Tibial nerve (tissue), 4 donors: Measurements from ENCODE around the gene NEK11. TPM values are rescaled to one million over a fixed set of nuclear protein-coding genes. Genes with fewer than 3 reads are reported as not detected.

Source experiments
- DNase-seq, 2 donors: peaks; one replicate each; pipeline ENCODE4 v3.0.0-alpha.2; 2019; ENCODE audit warnings: low spot score in 2 of 2
- H3K27ac ChIP-seq, 4 donors: fragments of 200-600 bp; sonication (generic) in 3 of 4; one replicate each; pipeline ENCODE4 v1.5.1; 2017 to 2019; ENCODE audit warnings: mild to moderate bottlenecking in 1 of 4
- H3K27me3 ChIP-seq, 2 donors: fragments of 200-600 bp; sonication (generic) in 1 of 2; one replicate each; pipeline versions ENCODE4 v1.5.1 to v1.6.0; 2017 to 2019
- H3K36me3 ChIP-seq, 3 donors: fragments of 200-600 bp; sonication (generic); one replicate each; pipeline ENCODE4 v1.5.1; 2018 to 2019
- H3K4me1 ChIP-seq, 4 donors: fragments of 200-600 bp; sonication (generic) in 3 of 4; one replicate each; pipeline ENCODE4 v1.5.1; 2017 to 2019
- H3K4me3 ChIP-seq, 4 donors: fragments of 200-600 bp; sonication (generic) in 3 of 4; one replicate each; pipeline ENCODE4 v1.5.1; 2017 to 2019; ENCODE audit warnings: mild to moderate bottlenecking in 1 of 4, moderate library complexity in 1 of 4
- H3K9me3 ChIP-seq, 4 donors: fragments of 200-600 bp; sonication (generic) in 3 of 4; one replicate each; pipeline ENCODE4 v1.5.1; 2017 to 2019
- EP300 ChIP-seq, 2 donors: sonication (generic); formaldehyde crosslinking; IDR thresholded peaks; one replicate each; pipeline ENCODE4 v1.6.1; 2017; ENCODE audit warnings: antibody characterized with exemption in 2 of 2, mild to moderate bottlenecking in 1 of 2
- POLR2A ChIP-seq, 2 donors: fragments of 450-650 bp; IDR thresholded peaks; one replicate each; pipeline ENCODE4 v1.6.1; 2017; ENCODE audit warnings: antibody characterized with exemption in 2 of 2, mild to moderate bottlenecking in 2 of 2, moderate library complexity in 2 of 2
- WGBS, 2 donors: methylation state at CpG; one replicate each; pipeline ENCODE4 v1.1.5; 2018; 5-methylcytosine and 5-hydroxymethylcytosine counted together
- total RNA-seq, 4 donors: library from RNA; depleted of rRNA; stranded (reverse); fragments of >200 nt; gene quantifications; one replicate each; pipeline ENCODE4 v1.1.0, GENCODE V29; 2016
- TF ChIP-seq, protein P1 (sequence below), 5 experiments: fragments of 200-600 bp in 3 of 5; fragments of 450-650 bp in 2 of 5; sonication (generic) in 3 of 5; IDR thresholded peaks; one replicate each; pipeline ENCODE4 v1.5.1; 2016 to 2019; ENCODE audit warnings: antibody characterized with exemption in 5 of 5, mild to moderate bottlenecking in 3 of 5, moderate library complexity in 2 of 5

The NEK11 gene
- total RNA-seq, 4 donors from 2014 or later, result 7.0 to 32.8 (median 15.3) TPM

DNA sequence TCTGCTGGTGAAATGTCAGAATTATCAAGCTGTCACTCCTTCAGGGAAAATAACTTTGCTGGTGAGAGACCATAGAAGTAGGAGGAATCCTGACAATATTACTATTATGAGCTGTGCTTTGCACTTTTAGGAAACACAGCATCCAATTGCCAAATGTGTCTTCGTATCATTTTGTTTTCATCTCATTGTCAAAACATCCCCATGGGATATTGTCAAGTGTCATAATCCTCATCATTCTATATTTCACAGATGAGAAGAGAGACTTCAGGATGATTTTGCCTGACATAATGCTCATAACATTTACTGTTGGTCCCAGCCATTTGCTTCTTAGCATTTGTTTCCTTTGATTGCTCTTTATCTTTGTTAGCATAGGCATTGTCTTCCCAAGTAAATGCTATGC lies 234.4 kb downstream of the NEK11 start:
- no peak overlapping the region for H3K27ac ChIP-seq
- H3K4me3 ChIP-seq, result no peak overlapping the region
- H3K36me3 ChIP-seq, result peaks cover 0 to 21% (median 0%) of the 10 kb centered on the region in 3 donors
- no peaks in the 10 kb centered on the region for H3K4me1 ChIP-seq
- H3K27me3 ChIP-seq, result no peaks in the 10 kb centered on the region
- TF ChIP-seq, protein P1, sequence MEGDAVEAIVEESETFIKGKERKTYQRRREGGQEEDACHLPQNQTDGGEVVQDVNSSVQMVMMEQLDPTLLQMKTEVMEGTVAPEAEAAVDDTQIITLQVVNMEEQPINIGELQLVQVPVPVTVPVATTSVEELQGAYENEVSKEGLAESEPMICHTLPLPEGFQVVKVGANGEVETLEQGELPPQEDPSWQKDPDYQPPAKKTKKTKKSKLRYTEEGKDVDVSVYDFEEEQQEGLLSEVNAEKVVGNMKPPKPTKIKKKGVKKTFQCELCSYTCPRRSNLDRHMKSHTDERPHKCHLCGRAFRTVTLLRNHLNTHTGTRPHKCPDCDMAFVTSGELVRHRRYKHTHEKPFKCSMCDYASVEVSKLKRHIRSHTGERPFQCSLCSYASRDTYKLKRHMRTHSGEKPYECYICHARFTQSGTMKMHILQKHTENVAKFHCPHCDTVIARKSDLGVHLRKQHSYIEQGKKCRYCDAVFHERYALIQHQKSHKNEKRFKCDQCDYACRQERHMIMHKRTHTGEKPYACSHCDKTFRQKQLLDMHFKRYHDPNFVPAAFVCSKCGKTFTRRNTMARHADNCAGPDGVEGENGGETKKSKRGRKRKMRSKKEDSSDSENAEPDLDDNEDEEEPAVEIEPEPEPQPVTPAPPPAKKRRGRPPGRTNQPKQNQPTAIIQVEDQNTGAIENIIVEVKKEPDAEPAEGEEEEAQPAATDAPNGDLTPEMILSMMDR (IDR thresholded peaks at IDR 0.05), result no peak
- peaks cover 0 to 34% (median 0%) of the 10 kb centered on the region in 4 donors for H3K9me3 ChIP-seq
- WGBS, 2 donors, result 76 to 84% methylated on average over 1 of the region's 1 CpG
- DNase-seq, result no peak

DNA sequence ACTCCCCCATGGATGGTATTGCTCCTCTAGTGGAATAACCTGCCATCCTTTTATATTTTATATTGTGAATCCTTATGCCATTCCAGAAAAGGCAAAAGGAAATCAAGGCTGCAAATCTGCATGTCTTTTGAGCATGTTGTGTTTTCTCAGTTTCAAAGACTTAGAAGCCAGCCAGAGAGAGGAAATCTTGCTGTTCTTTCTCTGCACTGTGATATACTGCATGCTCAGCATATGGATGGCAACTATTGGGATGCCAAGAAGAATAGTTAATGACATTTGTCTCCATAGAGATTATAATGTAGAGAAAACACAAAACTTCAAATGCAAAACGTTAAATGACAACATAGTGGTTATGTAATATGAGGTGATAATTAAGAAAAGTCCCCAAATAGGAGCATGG lies 248.9 kb downstream of the NEK11 start:
- H3K4me3 ChIP-seq, result no peak overlapping the region
- H3K4me1 ChIP-seq, result no peaks in the 10 kb centered on the region
- DNase-seq, result no peak
- no peak overlapping the region for H3K27ac ChIP-seq
- no peaks in the 10 kb centered on the region for H3K27me3 ChIP-seq
- H3K36me3 ChIP-seq, result no peaks in the 10 kb centered on the region
- H3K9me3 ChIP-seq, result no peaks in the 10 kb centered on the region
- WGBS, 2 donors, result 56 to 63% methylated on average over 1 of the region's 1 CpG
- TF ChIP-seq POLR2A (IDR thresholded peaks at IDR 0.05) (no peak), EP300 (IDR thresholded peaks at IDR 0.05) (no peak)

DNA sequence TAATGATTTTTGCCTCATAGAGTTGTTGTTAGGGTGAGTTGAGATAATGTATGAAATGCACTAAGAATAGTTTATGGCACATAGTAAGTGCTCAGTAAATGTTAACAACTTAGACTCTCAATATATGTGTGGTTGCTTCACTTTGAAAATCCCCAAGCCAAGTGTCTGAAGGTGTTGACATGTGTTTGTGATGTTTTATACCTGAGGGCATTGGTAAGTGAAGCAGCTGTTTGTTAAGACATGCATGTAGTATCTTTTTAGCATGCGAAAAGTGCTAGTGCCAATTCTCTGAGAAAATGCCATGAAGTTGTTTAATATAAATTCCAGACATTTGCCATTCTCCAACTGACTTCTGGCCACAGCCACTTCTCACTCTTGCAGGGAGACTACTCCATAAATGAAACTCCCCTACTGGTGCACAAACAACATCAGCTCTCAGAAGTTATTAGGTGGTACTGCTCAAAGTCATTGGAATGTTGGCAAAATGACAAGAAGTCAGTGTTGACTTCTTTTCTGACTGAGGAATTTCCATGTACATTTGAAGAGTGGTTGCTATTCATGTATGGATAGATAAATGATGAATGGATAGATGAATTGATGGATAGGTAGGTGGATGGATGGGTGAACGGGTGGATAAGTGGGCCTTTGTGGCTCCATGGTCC lies 251.3 kb downstream of the NEK11 start:
- WGBS, 2 donors, result 85 to 96% methylated on average over 2 of the region's 2 CpGs
- H3K36me3 ChIP-seq, result no peaks in the 10 kb centered on the region
- H3K27ac ChIP-seq, result no peak overlapping the region
- H3K4me3 ChIP-seq, result no peak overlapping the region
- no peaks in the 10 kb centered on the region for H3K4me1 ChIP-seq
- no peak for TF ChIP-seq POLR2A (IDR thresholded peaks at IDR 0.05)
- no peak for TF ChIP-seq EP300 (IDR thresholded peaks at IDR 0.05)
- TF ChIP-seq, protein P1 (IDR thresholded peaks at IDR 0.05), result no peak
- DNase-seq, result no peak
- no peaks in the 10 kb centered on the region for H3K9me3 ChIP-seq
- H3K27me3 ChIP-seq, result no peaks in the 10 kb centered on the region

DNA sequence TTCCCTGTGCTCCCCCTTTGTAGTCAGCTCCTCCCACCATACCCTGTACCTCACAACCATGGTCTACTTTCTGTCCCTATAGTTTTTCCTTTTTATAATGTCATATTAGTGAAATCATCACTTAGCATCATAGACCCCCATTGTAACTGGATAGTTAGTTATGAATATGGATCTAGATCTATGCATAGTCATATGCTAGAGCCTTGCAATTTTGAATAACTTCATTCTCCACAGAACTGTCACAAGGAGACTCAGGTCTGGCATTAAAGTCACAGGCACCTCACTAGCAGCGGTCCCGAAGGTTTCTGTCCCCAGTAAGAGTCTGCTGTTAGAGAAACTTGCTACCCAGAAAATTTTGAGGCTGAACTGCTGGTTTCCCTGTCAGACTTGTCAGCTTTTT lies 252.9 kb downstream of the NEK11 start:
- no peak overlapping the region for H3K27ac ChIP-seq
- H3K36me3 ChIP-seq, result no peaks in the 10 kb centered on the region
- WGBS, 2 donors, result 88 to 92% methylated on average over 2 of the region's 2 CpGs
- TF ChIP-seq POLR2A (IDR thresholded peaks at IDR 0.05), result no peak
- TF ChIP-seq, protein P1 (IDR thresholded peaks at IDR 0.05), result no peak
- TF ChIP-seq EP300 (IDR thresholded peaks at IDR 0.05), result no peak
- H3K4me3 ChIP-seq, result no peak overlapping the region
- H3K27me3 ChIP-seq, result no peaks in the 10 kb centered on the region
- H3K4me1 ChIP-seq, result no peaks in the 10 kb centered on the region
- H3K9me3 ChIP-seq, result no peaks in the 10 kb centered on the region
- no peak for DNase-seq

DNA sequence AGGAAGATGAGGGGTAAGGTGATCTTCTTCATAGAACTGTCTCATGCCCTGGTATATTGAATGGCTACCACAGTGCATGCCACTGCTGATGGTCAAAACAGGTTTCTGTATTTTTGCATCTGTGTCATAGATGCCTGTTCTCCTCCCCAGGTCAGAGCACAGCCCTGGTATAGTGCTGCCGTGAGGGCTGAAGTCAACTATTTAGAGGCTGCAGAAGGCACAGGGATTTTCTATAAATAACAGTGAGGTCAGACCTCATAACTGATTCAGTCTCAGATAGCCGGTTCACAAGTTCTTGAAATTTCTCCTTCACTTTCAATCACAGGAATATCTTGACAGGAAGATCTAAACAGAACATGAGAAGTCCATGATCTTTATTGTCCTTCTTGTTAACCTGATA lies 255.7 kb downstream of the NEK11 start:
- DNase-seq, result no peak
- TF ChIP-seq POLR2A (IDR thresholded peaks at IDR 0.05), result no peak
- no peak for TF ChIP-seq EP300 (IDR thresholded peaks at IDR 0.05)
- TF ChIP-seq, protein P1 (IDR thresholded peaks at IDR 0.05), result no peak
- Histone ChIP-seq H3K4me1 (no peaks in the 10 kb centered on the region), H3K4me3 (no peak overlapping the region), H3K9me3 (no peaks in the 10 kb centered on the region), H3K36me3 (peaks cover 0 to 12% (median 0%) of the 10 kb centered on the region in 3 donors), H3K27ac (no peak overlapping the region), H3K27me3 (no peaks in the 10 kb centered on the region)
- WGBS, 2 donors, result 34 to 51% methylated on average over 2 of the region's 2 CpGs
